GM12874 (cell line): ENCODE measurements around the gene MMD.

Experiments
- TF ChIP-seq, protein P1 (sequence below): IDR thresholded peaks from 2 replicates; pipeline ENCODE4 v1.5.1; 2011; ENCODE audit warnings: low read depth, mild to moderate bottlenecking, control low read depth, low read length, moderate library complexity; ENCODE audit not compliant: insufficient read depth

The MMD gene

DNA sequence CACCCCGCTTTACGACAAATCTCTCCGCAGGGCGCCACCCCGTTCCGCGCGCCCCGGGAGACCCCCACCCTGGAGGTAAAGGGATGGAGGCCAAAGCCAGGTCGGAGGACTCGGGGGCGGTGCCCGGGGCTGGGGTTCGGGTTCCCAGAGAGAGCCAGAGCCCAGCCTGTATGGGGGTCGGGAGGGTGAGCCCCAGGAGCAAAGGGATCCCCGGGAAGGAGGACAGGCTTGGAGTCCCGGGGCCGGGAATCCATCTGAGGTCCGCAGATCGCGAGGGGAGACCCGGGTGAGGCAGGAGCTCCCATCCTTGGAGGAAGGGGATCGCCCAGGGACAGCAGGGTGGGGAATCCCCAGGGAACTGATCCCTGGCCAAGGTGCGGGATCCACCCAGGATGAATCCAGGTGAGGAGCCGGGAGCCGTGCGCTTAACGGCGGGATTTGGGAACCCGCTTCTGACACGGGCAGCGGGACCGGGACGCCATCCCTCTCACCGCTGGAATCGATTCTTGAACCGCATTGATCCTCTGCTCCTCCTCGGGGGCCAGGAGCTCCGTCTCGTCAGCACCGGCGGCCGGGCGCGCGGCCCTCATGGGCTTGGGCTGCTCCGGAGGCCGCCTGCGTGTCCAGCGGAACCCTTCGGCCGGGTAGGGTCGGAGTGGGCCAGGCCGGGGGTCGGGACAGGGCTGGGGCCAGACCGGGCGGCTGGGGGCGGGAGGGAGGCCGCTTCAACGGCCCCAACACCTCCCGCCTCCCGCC is at the start of gene MMD:
MMD (minus strand) TSS at position 657 of the 756 bp plus-strand sequence; CDS start at position 517, 140 bp downstream.
- TF ChIP-seq, protein P1, sequence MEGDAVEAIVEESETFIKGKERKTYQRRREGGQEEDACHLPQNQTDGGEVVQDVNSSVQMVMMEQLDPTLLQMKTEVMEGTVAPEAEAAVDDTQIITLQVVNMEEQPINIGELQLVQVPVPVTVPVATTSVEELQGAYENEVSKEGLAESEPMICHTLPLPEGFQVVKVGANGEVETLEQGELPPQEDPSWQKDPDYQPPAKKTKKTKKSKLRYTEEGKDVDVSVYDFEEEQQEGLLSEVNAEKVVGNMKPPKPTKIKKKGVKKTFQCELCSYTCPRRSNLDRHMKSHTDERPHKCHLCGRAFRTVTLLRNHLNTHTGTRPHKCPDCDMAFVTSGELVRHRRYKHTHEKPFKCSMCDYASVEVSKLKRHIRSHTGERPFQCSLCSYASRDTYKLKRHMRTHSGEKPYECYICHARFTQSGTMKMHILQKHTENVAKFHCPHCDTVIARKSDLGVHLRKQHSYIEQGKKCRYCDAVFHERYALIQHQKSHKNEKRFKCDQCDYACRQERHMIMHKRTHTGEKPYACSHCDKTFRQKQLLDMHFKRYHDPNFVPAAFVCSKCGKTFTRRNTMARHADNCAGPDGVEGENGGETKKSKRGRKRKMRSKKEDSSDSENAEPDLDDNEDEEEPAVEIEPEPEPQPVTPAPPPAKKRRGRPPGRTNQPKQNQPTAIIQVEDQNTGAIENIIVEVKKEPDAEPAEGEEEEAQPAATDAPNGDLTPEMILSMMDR, result no peak

DNA sequence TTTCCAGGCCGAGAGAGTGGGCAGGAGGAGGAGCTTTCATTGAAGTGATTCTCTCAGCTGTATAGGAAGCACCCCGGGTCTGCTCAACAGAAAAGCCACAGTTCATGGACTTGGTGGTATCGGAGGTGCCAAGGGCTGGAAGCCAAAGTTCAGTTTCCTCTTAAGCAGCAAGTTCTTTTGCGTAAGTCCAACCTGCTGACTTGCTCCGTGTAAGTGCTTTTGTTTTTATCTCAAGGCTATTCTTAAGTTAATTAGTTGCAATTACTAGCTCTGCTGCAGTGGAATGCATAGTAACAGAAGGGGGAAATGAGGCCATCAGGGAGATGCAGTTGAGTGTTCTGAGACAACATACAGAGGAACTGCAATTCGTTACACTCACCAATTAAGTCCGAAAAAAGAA is 45.0 kb upstream of the MMD start:
- TF ChIP-seq, protein P1, result no peak

GRCh38 chr17:55463600-55463999 is 42.0 kb upstream of the MMD start:
- TF ChIP-seq, protein P1, result no peak

DNA sequence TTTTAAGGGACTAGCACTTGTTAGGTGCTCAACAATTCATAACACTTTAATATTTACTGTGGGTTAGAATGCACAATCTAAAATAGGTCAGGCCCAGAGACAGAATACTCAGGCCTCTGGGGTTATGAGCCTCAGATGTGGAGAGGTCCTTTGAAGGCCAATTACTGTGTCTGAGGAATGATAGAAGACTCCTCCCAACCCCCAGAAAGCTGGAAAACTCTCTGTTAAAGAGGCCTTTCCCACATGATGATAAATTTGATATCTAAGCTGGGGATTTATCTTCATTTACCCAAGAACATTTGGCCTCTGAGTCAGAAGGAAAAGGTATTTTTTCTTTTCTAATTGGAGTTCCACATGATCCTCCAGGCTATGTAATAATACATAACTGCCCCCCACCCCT is 41.1 kb upstream of the MMD start:
- TF ChIP-seq, protein P1, result no peak

- TF ChIP-seq, protein P1, result no peak
These were observed 40.6 kb upstream of the MMD start for GRCh38 chr17:55462234-55462633.

DNA sequence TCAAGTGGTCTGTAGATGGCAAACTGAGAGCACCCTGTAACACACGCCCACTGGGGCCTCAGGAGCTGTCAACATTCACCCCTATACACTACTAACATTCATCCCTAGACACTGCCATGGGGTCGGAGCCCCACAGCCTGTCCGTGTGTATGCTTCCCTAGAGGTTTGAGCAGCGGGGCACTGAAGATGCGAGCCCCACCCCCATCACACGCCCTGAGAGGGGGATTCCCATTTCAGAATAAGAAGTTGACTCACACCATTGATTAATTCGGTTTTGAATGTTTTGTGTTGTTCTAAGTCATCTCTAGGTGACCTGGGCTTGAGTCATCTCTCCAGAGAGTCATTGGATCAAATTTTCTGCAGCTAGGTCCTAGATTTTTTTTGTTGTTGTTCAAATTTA is 37.3 kb upstream of the MMD start:
- TF ChIP-seq, protein P1, result no peak

DNA sequence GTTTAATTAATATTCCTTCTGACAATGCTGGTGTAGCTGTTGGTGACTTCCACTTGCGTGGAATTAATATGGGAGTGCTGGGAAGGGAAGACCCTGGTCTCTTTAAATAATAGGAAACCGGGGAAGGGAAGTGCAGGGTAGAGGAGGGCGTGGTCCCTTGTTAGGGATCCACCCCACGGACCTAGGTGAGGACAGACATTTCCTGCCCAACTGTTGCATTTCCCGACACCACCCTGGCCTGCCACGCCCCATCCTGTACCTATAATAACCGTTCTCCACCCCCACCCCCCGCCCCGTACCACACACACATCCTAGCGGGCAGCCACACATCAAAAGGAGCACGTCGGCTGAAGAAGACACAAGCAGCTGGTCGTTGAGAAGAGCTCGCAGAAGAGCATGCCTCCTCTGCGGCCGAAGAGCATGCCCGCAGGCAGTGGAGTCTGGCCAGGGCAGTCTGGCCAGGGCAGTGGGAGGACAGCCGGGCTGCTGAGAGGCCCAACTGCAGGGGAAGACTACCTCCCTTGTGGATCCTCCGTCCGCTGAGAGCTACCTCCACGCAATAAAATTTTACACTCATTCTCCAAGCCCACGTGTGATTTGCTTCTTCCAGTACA is 36.8 kb upstream of the MMD start:
- TF ChIP-seq, protein P1, result no peak
